H1 (cell line): ENCODE results near the gene CCDC40. TPM values are rescaled to one million over a fixed set of nuclear protein-coding genes. Genes with fewer than 3 reads are reported as not detected.

ENCODE experiments used
- CTCF ChIA-PET: fragments of 300-600 bp; sonication (Branson Sonifier 250); formaldehyde crosslinking; loops from one replicate; lab custom pipeline; 2021; ENCODE audit not compliant: partially characterized antibody; lab: Charles Lee
- POLR2A ChIA-PET: fragments of 300-600 bp; sonication (Branson Sonifier 250); formaldehyde crosslinking; loops from one replicate; lab custom pipeline; 2021; ENCODE audit warnings: inconsistent platforms; ENCODE audit not compliant: partially characterized antibody; lab: Charles Lee
- DNase-seq, 2 experiments: peaks; one replicate each; pipeline versions ENCODE4 v3.0.0 to v3.0.0-alpha.2; 2010 to 2022; ENCODE audit warnings: low spot score in 2 of 2, low read depth in 1 of 2, mixed read lengths in 1 of 2
- FAIRE-seq: peaks from 2 replicates; lab custom pipeline; 2011; peaks lifted over from hg19 to GRCh38; lab: Jason Lieb, UNC
- H2AFZ ChIP-seq: 2 replicates; pipeline ENCODE4 v1.8.1; 2012; ENCODE audit warnings: low read length, inconsistent platforms
- H2AK5ac ChIP-seq: 2 replicates; pipeline ENCODE4 v1.6.1; 2013; ENCODE audit warnings: low read depth, low read length
- H2BK120ac ChIP-seq: replicated peaks from 2 replicates; pipeline ENCODE3; 2013; ENCODE audit warnings: low read depth, low read length, inconsistent platforms
- H2BK12ac ChIP-seq: 2 replicates; pipeline ENCODE4 v1.6.1; 2013; ENCODE audit warnings: low read depth, low read length
- H2BK15ac ChIP-seq: 2 replicates; pipeline ENCODE4 v1.6.1; 2013; ENCODE audit warnings: low read length
- H2BK20ac ChIP-seq: 2 replicates; pipeline ENCODE4 v1.6.1; 2013; ENCODE audit warnings: low read length
- H2BK5ac ChIP-seq: 2 replicates; pipeline ENCODE4 v1.6.1; 2013; ENCODE audit warnings: low read depth, low read length
- H3K14ac ChIP-seq: 2 replicates; pipeline ENCODE4 v1.6.1; 2013; ENCODE audit warnings: inconsistent platforms; ENCODE audit not compliant: insufficient read length
- H3K18ac ChIP-seq: 2 replicates; pipeline ENCODE4 v1.6.1; 2013; ENCODE audit warnings: low read length; ENCODE audit errors: extremely low read depth
- H3K23ac ChIP-seq: 2 replicates; pipeline ENCODE4 v1.6.1; 2013; ENCODE audit warnings: inconsistent platforms; ENCODE audit not compliant: insufficient read length
- H3K23me2 ChIP-seq: 2 replicates; pipeline ENCODE4 v1.6.1; 2013; ENCODE audit warnings: low read depth, low read length
- H3K27ac ChIP-seq: 2 replicates; pipeline ENCODE4 v1.6.1; 2011; ENCODE audit warnings: low read depth, low read length, inconsistent platforms
- H3K27me3 ChIP-seq, 4 experiments: replicated peaks in 1 of 4; 1 replicate in 1 of 4; 2 replicates in 3 of 4; pipeline versions ENCODE4 v1.6.1 to v1.8.1; 2011 to 2013; ENCODE audit warnings: low read length in 3 of 4, mild to moderate bottlenecking in 3 of 4, inconsistent platforms in 2 of 4, mixed read lengths in 2 of 4, moderate library complexity in 1 of 4; ENCODE audit not compliant: control insufficient read depth in 3 of 4, insufficient read depth in 3 of 4; ENCODE audit errors: extremely low read depth in 1 of 4
- H3K36me3 ChIP-seq, 4 experiments: 2 replicates each; pipeline versions ENCODE4 v1.6.1 to v1.8.1; 2011 to 2013; ENCODE audit warnings: mild to moderate bottlenecking in 4 of 4, low read length in 3 of 4, moderate library complexity in 2 of 4, control low read depth in 1 of 4, inconsistent platforms in 1 of 4; ENCODE audit not compliant: insufficient read depth in 4 of 4, control insufficient read depth in 2 of 4
- H3K4ac ChIP-seq: replicated peaks from 2 replicates; pipeline ENCODE3; 2013; ENCODE audit warnings: low read length, low read depth, mixed read lengths, inconsistent platforms; ENCODE audit not compliant: insufficient read length
- H3K4me1 ChIP-seq, 4 experiments: replicated peaks in 1 of 4; 1 replicate in 1 of 4; 2 replicates in 3 of 4; pipeline versions ENCODE4 v1.6.1 to v1.8.1; 2011 to 2013; ENCODE audit warnings: low read length in 3 of 4, inconsistent platforms in 2 of 4, mixed read lengths in 1 of 4; ENCODE audit not compliant: insufficient read depth in 4 of 4, control insufficient read depth in 3 of 4
- H3K4me2 ChIP-seq, 2 experiments: 2 replicates each; pipeline versions ENCODE4 v1.6.1 to v1.8.1; 2011 to 2013; ENCODE audit warnings: low read depth in 2 of 2, low read length in 2 of 2, control low read depth in 1 of 2, inconsistent platforms in 1 of 2, mild to moderate bottlenecking in 1 of 2; ENCODE audit not compliant: insufficient read depth in 1 of 2
- H3K4me3 ChIP-seq, 4 experiments: fragments of 200-600, 300-600 bp in 1 of 4; sonication (generic), shearing (Covaris generic), sonication (Bioruptor Twin) in 1 of 4; 2 replicates each; pipeline versions ENCODE4 v1.5.1 to v1.8.1; 2011 to 2016; ENCODE audit warnings: low read length in 4 of 4, low read depth in 3 of 4, control low read depth in 2 of 4, inconsistent platforms in 2 of 4, mild to moderate bottlenecking in 2 of 4, mixed read lengths in 1 of 4, moderate library complexity in 1 of 4; ENCODE audit not compliant: insufficient read depth in 2 of 4; ENCODE audit errors: extremely low read depth in 1 of 4
- H3K56ac ChIP-seq: replicated peaks from 2 replicates; pipeline ENCODE3; 2013; ENCODE audit warnings: low read depth, mild to moderate bottlenecking, mixed read lengths, low read length, inconsistent platforms; ENCODE audit not compliant: insufficient read length
- H3K79me1 ChIP-seq: 2 replicates; pipeline ENCODE4 v1.6.1; 2013; ENCODE audit warnings: low read depth, low read length, control low read depth
- H3K79me2 ChIP-seq, 2 experiments: 2 replicates each; pipeline versions ENCODE4 v1.6.1 to v1.8.1; 2012 to 2013; ENCODE audit warnings: low read length in 2 of 2, mild to moderate bottlenecking in 2 of 2, inconsistent platforms in 1 of 2; ENCODE audit not compliant: insufficient read depth in 2 of 2, control insufficient read depth in 1 of 2
- H3K9ac ChIP-seq, 4 experiments: replicated peaks in 1 of 4; 1 replicate in 1 of 4; 2 replicates in 3 of 4; pipeline versions ENCODE4 v1.6.1 to v1.8.1; 2011 to 2013; ENCODE audit warnings: low read depth in 3 of 4, low read length in 3 of 4, control low read depth in 2 of 4, mild to moderate bottlenecking in 2 of 4, moderate library complexity in 2 of 4, inconsistent platforms in 1 of 4; ENCODE audit errors: extremely low read depth in 1 of 4
- H3K9me3 ChIP-seq, 2 experiments: 2 replicates each; pipeline versions ENCODE4 v1.6.1 to v1.8.1; 2012 to 2013; ENCODE audit warnings: mild to moderate bottlenecking in 2 of 2, moderate library complexity in 2 of 2, control low read depth in 1 of 2, inconsistent platforms in 1 of 2, low read depth in 1 of 2, low read length in 1 of 2, mixed read lengths in 1 of 2; ENCODE audit not compliant: insufficient read depth in 2 of 2
- H4K20me1 ChIP-seq, 2 experiments: replicated peaks in 1 of 2; 2 replicates each; pipeline versions ENCODE3 to v1.8.1; 2011 to 2013; ENCODE audit warnings: inconsistent platforms in 2 of 2, low read length in 2 of 2, mild to moderate bottlenecking in 1 of 2; ENCODE audit not compliant: insufficient read depth in 2 of 2, control insufficient read depth in 1 of 2
- H4K5ac ChIP-seq: 2 replicates; pipeline ENCODE4 v1.6.1; 2013; ENCODE audit warnings: low read length, low read depth, mixed read lengths, inconsistent platforms; ENCODE audit not compliant: insufficient read length
- H4K8ac ChIP-seq: 2 replicates; pipeline ENCODE4 v1.8.0; 2013; ENCODE audit warnings: mild to moderate bottlenecking, moderate library complexity, low read length, inconsistent platforms; ENCODE audit not compliant: insufficient read depth; ENCODE audit errors: extremely low read depth
- H4K91ac ChIP-seq: replicated peaks from 2 replicates; pipeline ENCODE3; 2013; ENCODE audit warnings: low read length, mixed read lengths, inconsistent platforms; ENCODE audit not compliant: insufficient read length
- CEBPB ChIP-seq: IDR thresholded peaks from 2 replicates; pipeline ENCODE4 v1.6.1; 2012; ENCODE audit warnings: low read depth, low read length
- CHD2 ChIP-seq: IDR thresholded peaks from 2 replicates; pipeline ENCODE4 v1.6.1; 2012; ENCODE audit warnings: low read length, improper control_type of control experiment
- E2F6 ChIP-seq: IDR thresholded peaks from 2 replicates; pipeline ENCODE4 v1.6.1; 2012; ENCODE audit warnings: inconsistent platforms
- EZH2 ChIP-seq: fragments of 200-600 bp; sonication (generic); IDR thresholded peaks from 2 replicates; pipeline ENCODE4 v1.7.1; 2012; ENCODE audit warnings: low read depth, mild to moderate bottlenecking, moderate library complexity, low read length, inconsistent platforms; ENCODE audit not compliant: severe bottlenecking
- KDM1A ChIP-seq: fragments of 200-600, 300-600 bp; sonication (generic); IDR thresholded peaks from 2 replicates; pipeline ENCODE4 v1.7.1; 2016; ENCODE audit warnings: mild to moderate bottlenecking, low read length, borderline replicate concordance
- NANOG ChIP-seq: IDR thresholded peaks from 2 replicates; pipeline ENCODE4 v1.6.1; 2011; ENCODE audit warnings: low read length, low read depth, mild to moderate bottlenecking, inconsistent platforms; ENCODE audit not compliant: insufficient read depth, poor library complexity, severe bottlenecking
- NRF1 ChIP-seq: IDR thresholded peaks from 2 replicates; pipeline ENCODE4 v1.6.1; 2011; ENCODE audit warnings: mild to moderate bottlenecking, low read depth, low read length, improper control_type of control experiment
- RXRA ChIP-seq: IDR thresholded peaks from 2 replicates; pipeline ENCODE4 v1.6.1; 2011; ENCODE audit warnings: low read depth, mild to moderate bottlenecking, low read length, moderate library complexity; ENCODE audit not compliant: insufficient read depth
- SIN3A ChIP-seq, 2 experiments: IDR thresholded peaks in 1 of 2; conservative IDR thresholded peaks in 1 of 2; 2 replicates each; pipeline ENCODE4 v1.6.1; 2011 to 2012; ENCODE audit warnings: low read length in 2 of 2, improper control_type of control experiment in 1 of 2, low read depth in 1 of 2, mild to moderate bottlenecking in 1 of 2
- TAF1 ChIP-seq: IDR thresholded peaks from 2 replicates; pipeline ENCODE4 v1.6.1; 2011; ENCODE audit warnings: mild to moderate bottlenecking, low read depth, low read length
- WGBS, 2 experiments: shearing (Covaris generic) in 1 of 2; methylation state at CpG; one replicate each; pipeline versions ENCODE4 v1.1.6 to v1.1.7; 2013 to 2015; ENCODE audit warnings: low lambda C conversion rate in 2 of 2, mixed read lengths in 2 of 2, inconsistent platforms in 1 of 2, low coverage in 1 of 2, missing lambda C conversion rate in 1 of 2; ENCODE audit not compliant: insufficient replicate concordance in 2 of 2, insufficient coverage in 1 of 2, insufficient read length in 1 of 2; ENCODE audit errors: extremely low coverage in 1 of 2, missing lambda C conversion rate in 1 of 2; 5-methylcytosine and 5-hydroxymethylcytosine counted together
- polyA plus RNA-seq, 7 experiments: library from polyadenylated mRNA; depleted of rRNA in 3 of 7; stranded (reverse) in 5 of 7; unstranded in 2 of 7; fragments of >200 nt in 5 of 7; fragments of 200-250 nt in 2 of 7; gene quantifications; 1 replicate in 5 of 7; 2 replicates in 1 of 7; 4 replicates in 1 of 7; pipeline versions ENCODE4 v1.2.1 to v1.2.3, GENCODE V29; 2011 to 2013; ENCODE audit warnings: missing spikeins in 2 of 7, mixed read lengths in 2 of 7
- total RNA-seq: library from RNA; stranded (reverse); fragmentation: NEBNext Ultra II Directional; extraction: Animal tissue kit (Norgen Biotek cat#: 25700); gene quantifications from 2 replicates; pipeline ENCODE4 v1.2.1, GENCODE V29; 2021

CCDC40 gene
- total and polyA plus RNA-seq, 2 of the 8 experiments (the other 6 are each of a cell fraction or from before 2014, with no cell fraction given): 4.1 to 11.5 TPM

GRCh38 chr17:80034791-80035686 lies 1.4 kb upstream of the CCDC40 start:
- H3K9ac ChIP-seq: peak overlapping the region; percentile 66 to 87 (median 78)
- H2BK15ac ChIP-seq: no peak overlapping the region
- H2BK5ac ChIP-seq: no peak overlapping the region
- no peak overlapping the region for H2AFZ ChIP-seq
- CTCF ChIA-PET: interaction anchor here (0.7 to 10.8 kb wide), 2 partner anchors 28 to 989 kb away, joined by 3 to 110 read pairs; no protein-coding TSS in a partner anchor
- WGBS, 2 experiments: 4% methylated on average over 34 of the region's 55 CpGs; no CpG with 5 or more reads in 1 of the 2 experiments
- DNase-seq (peak in 1 of 2 experiments; percentile 75), FAIRE-seq (no peak)
- H3K56ac ChIP-seq: no peak overlapping the region
- peaks cover 2% of the 10 kb centered on the region; the same call in 1 of the 2 replicates for H3K23me2 ChIP-seq
- H3K23ac ChIP-seq: no peak overlapping the region
- no peak overlapping the region for H2BK120ac ChIP-seq
- no peaks in the 10 kb centered on the region for H3K27me3 ChIP-seq
- POLR2A ChIA-PET: interaction anchor here (0.6 to 2.7 kb wide), 8 partner anchors 9 to 1088 kb away, joined by 3 to 24 read pairs (median 5); no protein-coding TSS in a partner anchor
- H3K79me1 ChIP-seq: peaks cover 25% of the 10 kb centered on the region
- no peak overlapping the region for H4K5ac ChIP-seq
- no peak overlapping the region for H3K27ac ChIP-seq
- H3K4me2 ChIP-seq: peak overlapping the region; percentile 68 to 82
- no peak overlapping the region for H2BK20ac ChIP-seq
- no peaks in the 10 kb centered on the region; a peak in 1 of 8 replicates for H3K36me3 ChIP-seq
- peaks cover 0 to 6% (median 1%) of the 10 kb centered on the region in 4 experiments; a peak in 4 of 7 replicates for H3K4me1 ChIP-seq
- no peak overlapping the region for H4K91ac ChIP-seq
- H3K14ac ChIP-seq: no peak overlapping the region
- peak overlapping the region; percentile 71 for H3K18ac ChIP-seq
- no peak overlapping the region for H2BK12ac ChIP-seq
- no peak overlapping the region for H3K4ac ChIP-seq
- peaks cover 19 to 28% of the 10 kb centered on the region in 2 experiments for H4K20me1 ChIP-seq
- H4K8ac ChIP-seq: peak overlapping the region; percentile 94
- H3K4me3 ChIP-seq: peak overlapping the region; percentile 61 to 89 (median 74)
- peaks cover 9 to 51% of the 10 kb centered on the region in 2 experiments for H3K79me2 ChIP-seq
- H3K9me3 ChIP-seq: no peaks in the 10 kb centered on the region
- H2AK5ac ChIP-seq: no peak overlapping the region
- TF ChIP-seq NRF1 (no peak), EZH2 (no peak), E2F6 (no peak), KDM1A (no peak), CHD2 (no peak), TAF1 (no peak; the same call in 1 of the 2 replicates), CEBPB (no peak), SIN3A (conservative IDR thresholded peaks at IDR 0.05 in 1 of 2, IDR thresholded peaks at IDR 0.05 in 1 of 2; ENCODE audit: low read depth in 1 of 2, low read length in 2 of 2) (0 out of 4 replicates have a peak, but pooled peaks of 1 of the 2 experiments have one; percentile 25), NANOG (no peak), RXRA (no peak)
